Measurements from ENCODE around the gene DPM1.

The DPM1 gene

DNA sequence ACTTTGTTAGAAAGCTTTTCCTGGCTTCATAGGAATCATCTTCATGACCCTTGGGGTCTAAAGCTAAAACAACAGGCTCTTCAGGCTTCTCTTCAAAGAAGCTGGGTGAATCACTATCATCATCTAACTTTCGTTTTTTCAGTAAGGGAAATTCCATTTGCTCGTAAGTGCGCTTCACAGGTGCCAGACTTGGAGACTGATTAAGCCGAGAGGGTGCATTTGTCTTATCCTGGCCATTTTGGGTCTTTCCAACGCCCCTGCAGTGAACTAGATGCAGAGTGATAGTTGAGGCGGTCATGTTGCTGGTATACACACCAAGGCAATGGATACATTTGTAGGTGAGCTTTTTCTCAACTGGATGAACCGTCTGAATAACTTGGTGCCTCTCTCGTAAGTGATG, 65.9 kb downstream of the DPM1 start:
- no peak for DNase-seq

DNA sequence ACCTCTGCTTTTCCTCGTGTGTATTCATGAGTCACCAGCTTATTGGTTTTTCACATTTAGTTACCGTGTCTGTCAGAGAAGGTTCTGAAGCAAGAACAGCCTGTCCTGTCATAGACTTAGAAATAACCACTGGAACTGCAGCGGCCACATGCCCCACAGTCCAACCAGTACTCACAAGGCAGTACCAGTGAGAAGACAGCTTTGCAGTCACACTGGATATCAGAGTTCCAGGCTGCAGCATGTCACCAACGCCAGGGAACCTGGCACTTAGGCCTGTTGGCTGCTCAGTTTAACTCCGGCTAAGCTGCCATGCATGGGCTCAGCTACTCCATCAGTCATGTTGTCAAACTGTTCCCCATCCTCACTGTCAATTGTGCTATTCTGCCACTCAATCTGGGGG, 67.2 kb downstream of the DPM1 start:
- DNase-seq, result no peak

DNA sequence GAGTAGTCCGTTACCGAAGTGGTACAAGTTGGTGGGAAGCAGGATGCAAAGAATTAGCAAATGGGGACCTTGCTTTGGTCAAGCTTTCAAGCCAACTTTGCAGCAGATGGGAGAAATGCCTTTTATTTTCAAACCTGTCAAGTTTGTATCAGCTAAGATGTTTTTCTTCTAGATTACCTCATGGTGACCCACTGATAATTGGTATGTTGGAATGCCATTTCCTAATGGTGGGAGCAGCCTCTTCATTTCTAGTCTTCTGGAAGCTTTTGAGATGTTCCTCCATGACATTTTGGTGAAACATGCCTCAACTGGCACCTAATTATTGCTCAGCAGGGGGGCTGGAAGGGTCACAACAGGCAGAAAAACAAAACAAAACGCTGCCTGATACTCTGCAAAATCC, 70.8 kb downstream of the DPM1 start:
- no peak for DNase-seq

DNA sequence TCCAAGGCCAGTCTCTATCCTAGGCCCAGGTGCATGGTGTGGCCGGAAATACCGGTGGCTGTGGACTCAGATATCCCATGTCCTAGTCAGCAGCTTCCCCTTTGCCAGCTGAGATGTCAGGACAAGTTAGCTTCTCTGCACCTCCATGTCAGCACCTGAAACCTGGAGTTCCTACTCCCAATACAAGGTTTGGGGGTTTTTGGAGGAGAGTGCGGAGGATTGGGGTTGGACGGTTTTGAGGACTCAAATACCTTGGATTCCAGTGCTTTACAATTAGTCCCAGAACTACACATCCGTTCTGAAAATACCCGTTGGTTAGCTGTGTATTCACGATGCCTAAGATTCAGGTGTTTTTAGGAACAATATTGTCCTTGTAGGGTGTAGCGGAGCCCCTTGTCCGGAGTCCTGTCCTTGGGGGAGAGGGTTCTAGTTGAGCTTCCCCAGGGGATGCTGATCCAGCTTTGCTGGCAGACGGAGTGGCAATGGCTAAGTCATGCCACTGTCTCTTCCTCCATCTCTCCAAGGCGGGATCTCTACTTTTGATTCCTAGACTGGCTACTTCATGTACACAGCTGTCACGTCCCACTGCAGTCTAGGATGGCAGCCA, 72.0 kb downstream of the DPM1 start:
- DNase-seq, result no peak

DNA sequence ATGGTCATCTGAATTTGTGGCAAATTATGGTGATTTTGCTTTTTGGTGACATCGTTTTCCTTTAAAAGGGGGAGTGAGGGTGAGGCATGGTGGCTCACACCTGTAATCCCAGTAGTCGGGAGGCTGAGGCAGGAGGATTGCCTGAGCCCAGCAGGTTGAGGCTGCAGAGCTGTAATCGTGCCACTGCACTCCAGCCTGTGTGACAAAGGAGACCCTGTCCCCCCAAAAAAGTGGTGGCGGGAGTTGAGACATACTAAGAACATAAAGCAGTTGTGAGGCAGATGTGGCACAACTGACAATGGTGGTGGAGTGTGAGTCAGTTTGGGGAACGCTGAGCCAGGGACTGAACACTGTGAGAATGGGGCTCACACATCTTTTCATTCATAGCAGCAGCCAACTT, 72.6 kb downstream of the DPM1 start:
- DNase-seq, result no peak

DNA sequence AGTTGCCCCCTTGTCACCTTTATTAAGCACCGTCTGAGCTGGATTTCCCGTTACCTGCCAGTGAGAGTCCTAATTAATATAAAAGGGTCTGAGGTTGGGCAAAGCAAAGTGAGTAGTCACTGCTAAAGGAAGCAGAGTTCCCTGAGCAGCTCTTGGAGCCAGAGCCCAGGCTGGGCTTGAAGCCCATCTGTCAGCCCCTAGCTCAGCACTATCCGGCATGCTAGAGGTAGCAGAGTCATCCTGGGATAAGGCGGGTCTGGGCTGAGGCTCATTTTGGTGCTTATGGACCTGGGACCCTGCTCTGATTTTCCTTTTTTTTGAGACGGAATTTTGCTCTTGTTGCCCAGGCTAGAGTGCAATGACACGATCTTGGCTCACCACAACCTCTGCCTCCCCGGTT, 73.3 kb downstream of the DPM1 start:
- no peak for DNase-seq
